Measurements from ENCODE around the gene PEX10. TPM values are rescaled to one million over a fixed set of nuclear protein-coding genes. Genes with fewer than 3 reads are reported as not detected.

The PEX10 gene
- total RNA-seq, 4 donors from 2014 or later, result 20.8 to 33.3 (median 23.9) TPM

DNA sequence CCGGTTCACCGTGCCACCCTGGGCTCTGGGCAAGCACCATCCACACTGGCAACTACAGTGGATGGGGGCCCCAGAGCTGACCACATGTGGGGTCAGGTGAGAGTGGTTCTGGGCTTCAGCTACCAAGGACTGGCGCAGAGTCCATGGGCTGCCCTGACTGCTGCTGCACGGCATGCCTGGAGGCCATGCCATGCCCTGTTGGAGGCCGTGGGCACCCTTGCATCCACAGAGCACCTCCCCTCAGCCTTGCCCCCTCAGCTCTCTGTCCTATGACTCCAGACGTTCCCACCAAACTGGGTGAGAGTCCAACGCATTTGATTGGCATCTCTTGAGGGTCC is 36.5 kb downstream of the PEX10 start:
- TF ChIP-seq, protein P1, sequence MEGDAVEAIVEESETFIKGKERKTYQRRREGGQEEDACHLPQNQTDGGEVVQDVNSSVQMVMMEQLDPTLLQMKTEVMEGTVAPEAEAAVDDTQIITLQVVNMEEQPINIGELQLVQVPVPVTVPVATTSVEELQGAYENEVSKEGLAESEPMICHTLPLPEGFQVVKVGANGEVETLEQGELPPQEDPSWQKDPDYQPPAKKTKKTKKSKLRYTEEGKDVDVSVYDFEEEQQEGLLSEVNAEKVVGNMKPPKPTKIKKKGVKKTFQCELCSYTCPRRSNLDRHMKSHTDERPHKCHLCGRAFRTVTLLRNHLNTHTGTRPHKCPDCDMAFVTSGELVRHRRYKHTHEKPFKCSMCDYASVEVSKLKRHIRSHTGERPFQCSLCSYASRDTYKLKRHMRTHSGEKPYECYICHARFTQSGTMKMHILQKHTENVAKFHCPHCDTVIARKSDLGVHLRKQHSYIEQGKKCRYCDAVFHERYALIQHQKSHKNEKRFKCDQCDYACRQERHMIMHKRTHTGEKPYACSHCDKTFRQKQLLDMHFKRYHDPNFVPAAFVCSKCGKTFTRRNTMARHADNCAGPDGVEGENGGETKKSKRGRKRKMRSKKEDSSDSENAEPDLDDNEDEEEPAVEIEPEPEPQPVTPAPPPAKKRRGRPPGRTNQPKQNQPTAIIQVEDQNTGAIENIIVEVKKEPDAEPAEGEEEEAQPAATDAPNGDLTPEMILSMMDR (IDR thresholded peaks at IDR 0.05), result no peak
- DNase-seq (ENCODE audit: low spot score), result no peak
- no peak for ATAC-seq (ENCODE audit: low FRiP score)

GRCh38 chr1:2375246-2375922 is 37.0 kb downstream of the PEX10 start:
- DNase-seq (ENCODE audit: low spot score) (no peak), ATAC-seq (ENCODE audit: low FRiP score) (no peak)
- TF ChIP-seq, protein P1 (IDR thresholded peaks at IDR 0.05), result no peak

- TF ChIP-seq, protein P1 (IDR thresholded peaks at IDR 0.05), result no peak
- ATAC-seq (ENCODE audit: low FRiP score) (no peak), DNase-seq (ENCODE audit: low spot score) (no peak)
These were observed 37.9 kb downstream of the PEX10 start for GRCh38 chr1:2374252-2375155.

GRCh38 chr1:2373551-2374251 is 38.7 kb downstream of the PEX10 start:
- DNase-seq (ENCODE audit: low spot score), result no peak
- TF ChIP-seq, protein P1 (IDR thresholded peaks at IDR 0.05), result no peak
- ATAC-seq (ENCODE audit: low FRiP score), result no peak

GRCh38 chr1:2372551-2373490 is 39.5 kb downstream of the PEX10 start:
- ATAC-seq (ENCODE audit: low FRiP score) (no peak), DNase-seq (ENCODE audit: low spot score) (no peak)
- TF ChIP-seq, protein P1 (IDR thresholded peaks at IDR 0.05), result no peak

DNA sequence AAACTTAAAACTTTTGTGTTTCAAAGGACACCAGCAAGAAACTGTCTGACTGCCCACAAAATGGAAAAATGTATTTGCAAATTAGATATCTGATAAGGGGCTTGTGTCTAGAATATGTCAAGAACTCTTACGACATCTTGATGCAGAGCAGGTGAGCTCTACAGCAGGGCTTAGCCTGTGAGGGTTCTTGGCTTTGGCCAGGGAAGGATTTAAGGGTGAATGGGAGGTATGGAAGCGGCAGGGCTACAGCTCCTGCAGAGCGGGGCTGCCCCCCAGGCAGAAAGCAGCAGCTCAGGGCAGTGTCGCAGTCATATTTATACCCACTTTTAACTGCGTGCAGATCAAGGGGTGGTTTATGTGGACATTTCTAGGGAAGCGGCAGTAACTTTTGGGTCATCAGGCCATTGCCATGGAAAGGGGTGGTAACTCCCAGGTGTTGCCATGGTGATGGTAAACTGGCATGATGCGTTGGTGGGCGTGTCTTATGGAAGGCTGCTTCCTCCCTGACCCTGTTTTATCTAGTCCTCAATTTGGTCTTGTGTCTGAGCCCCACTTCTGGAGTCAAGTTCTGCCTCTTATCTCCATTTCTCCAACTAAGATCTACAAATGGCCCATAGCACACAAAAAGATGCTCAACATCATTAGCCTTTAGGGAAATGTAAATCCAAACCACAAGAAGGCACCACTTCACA is 44.2 kb downstream of the PEX10 start:
- ATAC-seq (ENCODE audit: low FRiP score) (no peak), DNase-seq (ENCODE audit: low spot score) (no peak)
- TF ChIP-seq, protein P1 (IDR thresholded peaks at IDR 0.05), result no peak

Data from omental fat pad (tissue), 4 donors.